Muscle of leg (tissue), 11 donors: ENCODE data around the gene POLDIP3. TPM values are rescaled to one million over a fixed set of nuclear protein-coding genes. Genes with fewer than 3 reads are reported as not detected.

ENCODE experiments used
- DNase-seq: peaks from one replicate; pipeline ENCODE4 v3.0.0; 2013
- H3K27ac ChIP-seq: one replicate; pipeline ENCODE4 v1.5.1; 2013; ENCODE audit warnings: mild to moderate bottlenecking, low read length, control low read depth
- H3K27me3 ChIP-seq: one replicate; pipeline ENCODE4 v1.6.1; 2013; ENCODE audit warnings: low read length; ENCODE audit not compliant: control insufficient read depth, insufficient read depth
- H3K36me3 ChIP-seq: one replicate; pipeline ENCODE4 v1.6.1; 2013; ENCODE audit warnings: low read length; ENCODE audit not compliant: control insufficient read depth, insufficient read depth
- H3K4me1 ChIP-seq: one replicate; pipeline ENCODE4 v1.6.1; 2013; ENCODE audit warnings: low read length; ENCODE audit not compliant: control insufficient read depth, insufficient read depth
- H3K4me3 ChIP-seq: one replicate; pipeline ENCODE4 v1.5.1; 2013; ENCODE audit warnings: low read length, control low read depth
- H3K9me3 ChIP-seq: replicated peaks from 2 replicates; pipeline ENCODE4 v1.6.1; 2013; ENCODE audit warnings: low read depth, low read length; ENCODE audit not compliant: control insufficient read depth
- WGBS: methylation state at CpG from one replicate; pipeline ENCODE4 v1.1.5; 2013; ENCODE audit warnings: missing lambda C conversion rate; ENCODE audit not compliant: insufficient coverage; 5-methylcytosine and 5-hydroxymethylcytosine counted together
- polyA plus RNA-seq, 8 donors: library from polyadenylated mRNA; unstranded; fragments of 120-200 nt; gene quantifications; one replicate each; pipeline versions ENCODE4 v1.2.1 to v1.2.3, GENCODE V29; 2013; ENCODE audit warnings: inconsistent platforms in 1 of 8, low replicate concordance in 1 of 8; ENCODE audit not compliant: insufficient read length in 8 of 8, insufficient read depth in 1 of 8
- total RNA-seq: library from RNA; stranded (reverse); fragments of 120-200 nt; gene quantifications from one replicate; pipeline ENCODE4 v1.2.4, GENCODE V29; 2013

POLDIP3 gene
- total and polyA plus RNA-seq, 9 donors: 32.8 to 68.5 (median 57.7) TPM

GRCh38 chr22:42642806-42643633, 28.3 kb upstream of the POLDIP3 start:
- Histone ChIP-seq H3K4me1 (peaks cover 56% of the 10 kb centered on the region), H3K4me3 (no peak overlapping the region), H3K36me3 (peaks cover 7% of the 10 kb centered on the region), H3K27me3 (no peaks in the 10 kb centered on the region), H3K9me3 (no peaks in the 10 kb centered on the region), H3K27ac (no peak overlapping the region)
- WGBS: 63% methylated on average over 5 of the region's 12 CpGs
- DNase-seq: no peak

DNA sequence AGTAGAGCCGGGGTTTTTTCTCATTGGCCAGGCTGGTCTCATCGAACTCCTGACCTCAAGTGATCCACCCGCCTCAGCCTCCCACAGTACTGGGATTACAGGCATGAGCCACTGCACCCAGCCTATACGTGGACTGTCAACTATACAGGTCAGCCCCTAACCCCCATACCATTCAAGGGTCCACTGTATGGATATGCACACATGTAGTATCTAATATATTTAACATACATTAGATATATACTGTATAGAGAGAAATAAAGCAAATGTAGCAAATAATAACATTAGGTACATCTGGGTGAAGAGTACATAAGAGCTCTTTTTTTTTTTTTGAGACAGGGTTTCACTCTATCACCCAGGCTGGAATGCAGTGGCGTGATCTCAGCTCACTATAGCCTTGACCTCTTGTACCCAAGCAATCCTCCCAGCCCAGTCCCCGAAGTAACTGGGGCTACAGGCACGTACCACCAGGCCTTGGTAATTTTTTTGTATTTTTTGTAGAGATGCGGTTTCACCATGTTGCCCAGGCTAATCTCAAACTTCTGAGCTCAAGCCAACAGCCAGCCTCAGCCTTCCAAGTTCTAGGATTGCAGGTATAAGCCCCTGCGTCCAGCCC, 27.2 kb upstream of the POLDIP3 start:
- DNase-seq: no peak
- H3K27ac ChIP-seq: no peak overlapping the region
- H3K27me3 ChIP-seq: no peaks in the 10 kb centered on the region
- peaks cover 45% of the 10 kb centered on the region for H3K4me1 ChIP-seq
- H3K4me3 ChIP-seq: no peak overlapping the region
- no peaks in the 10 kb centered on the region for H3K9me3 ChIP-seq
- 100% methylated on average over 2 of the region's 9 CpGs for WGBS
- H3K36me3 ChIP-seq: peaks cover 11% of the 10 kb centered on the region

DNA sequence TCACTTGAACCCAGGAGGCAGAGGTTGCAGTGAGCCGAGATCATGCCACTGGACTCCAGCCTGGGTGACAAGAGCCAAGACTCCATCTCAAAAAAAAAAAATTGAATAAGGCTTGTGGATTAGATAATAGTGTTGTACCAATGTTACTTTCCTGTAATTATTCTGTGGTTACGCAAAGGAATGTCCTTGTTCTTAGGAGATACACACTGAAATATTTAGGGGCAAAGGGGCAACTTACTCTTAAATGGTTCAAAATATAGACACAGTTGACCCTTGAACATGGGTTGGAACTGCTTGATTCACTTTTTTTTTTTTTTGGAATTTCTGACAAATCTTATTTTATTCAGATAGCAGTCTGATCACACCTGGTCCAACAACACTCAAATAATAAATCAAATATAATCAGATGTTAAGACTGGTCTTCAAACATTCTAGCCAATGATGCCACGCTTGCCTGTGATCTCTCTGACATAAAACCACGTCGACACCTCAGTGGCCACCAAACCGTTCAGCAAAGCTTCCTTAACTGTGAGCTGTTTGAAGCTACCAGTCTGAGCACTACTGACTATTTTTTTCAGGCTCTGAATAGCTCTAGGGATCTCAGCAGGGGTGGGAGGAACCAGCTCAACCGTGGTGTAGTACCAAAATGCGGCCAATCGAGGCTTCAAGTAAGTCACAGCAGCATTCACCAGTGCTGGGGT, 25.0 kb upstream of the POLDIP3 start:
- no peak for DNase-seq
- H3K36me3 ChIP-seq: peaks cover 22% of the 10 kb centered on the region
- H3K9me3 ChIP-seq: no peaks in the 10 kb centered on the region
- no peak overlapping the region for H3K4me3 ChIP-seq
- no peaks in the 10 kb centered on the region for H3K27me3 ChIP-seq
- peaks cover 26% of the 10 kb centered on the region for H3K4me1 ChIP-seq
- no peak overlapping the region for H3K27ac ChIP-seq
- 77% methylated on average over 7 of the region's 9 CpGs for WGBS

- Histone ChIP-seq H3K4me1 (peaks cover 6% of the 10 kb centered on the region), H3K36me3 (peaks cover 32% of the 10 kb centered on the region), H3K4me3 (no peak overlapping the region), H3K9me3 (no peaks in the 10 kb centered on the region), H3K27ac (no peak overlapping the region), H3K27me3 (no peaks in the 10 kb centered on the region)
- no peak for DNase-seq
- 90% methylated on average over 11 of the region's 12 CpGs for WGBS
Measured at GRCh38 chr22:42637555-42637954, 22.9 kb upstream of the POLDIP3 start.

DNA sequence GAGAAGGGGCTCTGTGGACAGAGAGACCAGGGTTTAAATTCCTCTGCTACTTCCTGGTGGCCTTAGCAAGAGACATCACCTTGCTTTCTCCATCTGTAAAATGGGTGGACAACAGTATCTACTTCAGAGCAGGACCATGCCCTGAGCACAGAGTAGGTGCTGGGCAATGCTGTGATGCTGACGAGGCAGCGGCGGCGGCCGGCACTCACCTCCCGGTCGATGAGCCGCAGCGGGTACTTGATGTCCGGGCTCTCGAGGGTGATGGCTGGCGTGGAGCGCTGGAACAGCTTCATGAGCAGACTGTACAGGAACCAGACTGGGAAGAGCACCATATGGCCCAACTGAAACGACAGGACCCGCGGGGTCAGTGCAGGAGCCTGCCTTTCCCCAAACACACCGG, 21.8 kb upstream of the POLDIP3 start:
- no peaks in the 10 kb centered on the region for H3K27me3 ChIP-seq
- H3K4me3 ChIP-seq: no peak overlapping the region
- peaks cover 43% of the 10 kb centered on the region for H3K36me3 ChIP-seq
- no peaks in the 10 kb centered on the region for H3K9me3 ChIP-seq
- H3K27ac ChIP-seq: peak overlapping the region; percentile 3
- no peak for DNase-seq
- 96% methylated on average over 17 of the region's 17 CpGs for WGBS
- H3K4me1 ChIP-seq: peaks cover 3% of the 10 kb centered on the region

GRCh38 chr22:42635531-42635930, 20.8 kb upstream of the POLDIP3 start:
- DNase-seq: peak; percentile 46
- Histone ChIP-seq H3K27me3 (no peaks in the 10 kb centered on the region), H3K27ac (peak overlapping the region; percentile 65), H3K4me3 (no peak overlapping the region), H3K4me1 (peaks cover 3% of the 10 kb centered on the region), H3K36me3 (peaks cover 53% of the 10 kb centered on the region), H3K9me3 (no peaks in the 10 kb centered on the region)
- WGBS: 77% methylated on average over 3 of the region's 3 CpGs

- Histone ChIP-seq H3K4me1 (peaks cover 3% of the 10 kb centered on the region), H3K4me3 (no peak overlapping the region), H3K27ac (no peak overlapping the region), H3K9me3 (no peaks in the 10 kb centered on the region), H3K27me3 (no peaks in the 10 kb centered on the region), H3K36me3 (peaks cover 77% of the 10 kb centered on the region)
- DNase-seq: no peak
- WGBS: 90% methylated on average over 3 of the region's 9 CpGs
Measured at GRCh38 chr22:42633013-42633412, 18.3 kb upstream of the POLDIP3 start.

DNA sequence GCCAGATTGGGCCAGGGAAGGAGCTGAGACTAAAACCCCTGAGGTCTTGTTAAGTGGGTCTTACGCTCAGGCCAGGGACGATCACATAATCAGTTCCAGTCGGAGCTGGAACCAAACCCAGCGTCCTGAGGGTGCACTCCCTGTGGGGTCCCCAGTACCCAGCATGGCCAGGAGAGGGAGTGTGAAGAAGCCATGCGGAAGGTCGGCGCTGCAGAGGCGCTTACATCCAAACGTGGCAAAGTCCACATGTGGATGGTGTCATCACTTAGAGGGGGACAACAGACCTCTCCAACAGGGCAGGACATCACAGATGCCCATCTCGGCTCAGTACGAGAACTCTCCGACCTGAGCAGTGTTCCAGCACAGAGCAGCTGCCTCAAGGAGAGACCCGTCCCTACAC, 17.4 kb upstream of the POLDIP3 start:
- WGBS: 63% methylated on average over 13 of the region's 13 CpGs
- Histone ChIP-seq H3K27ac (no peak overlapping the region), H3K4me1 (peaks cover 3% of the 10 kb centered on the region), H3K9me3 (no peaks in the 10 kb centered on the region), H3K36me3 (peaks cover 81% of the 10 kb centered on the region), H3K4me3 (no peak overlapping the region), H3K27me3 (no peaks in the 10 kb centered on the region)
- no peak for DNase-seq

- no peaks in the 10 kb centered on the region for H3K9me3 ChIP-seq
- H3K36me3 ChIP-seq: peaks cover 83% of the 10 kb centered on the region
- H3K27ac ChIP-seq: no peak overlapping the region
- DNase-seq: no peak
- 84% methylated on average over 27 of the region's 28 CpGs for WGBS
- H3K4me1 ChIP-seq: peaks cover 3% of the 10 kb centered on the region
- no peaks in the 10 kb centered on the region for H3K27me3 ChIP-seq
- no peak overlapping the region for H3K4me3 ChIP-seq
Measured at GRCh38 chr22:42630901-42631602, 16.4 kb upstream of the POLDIP3 start.

GRCh38 chr22:42630211-42630610, 15.5 kb upstream of the POLDIP3 start:
- Histone ChIP-seq H3K4me3 (no peak overlapping the region), H3K27ac (no peak overlapping the region), H3K9me3 (no peaks in the 10 kb centered on the region), H3K27me3 (no peaks in the 10 kb centered on the region), H3K36me3 (peaks cover 82% of the 10 kb centered on the region), H3K4me1 (peaks cover under 1% of the 10 kb centered on the region)
- no peak for DNase-seq
- 95% methylated on average over 18 of the region's 18 CpGs for WGBS
